Head of caudate nucleus (tissue), 42 donors: ENCODE data around the gene GSE1.

Experiments
- DNase-seq, 42 donors: peaks; one replicate each; pipeline versions ENCODE4 v3.0.0 to v3.0.0-alpha.2; 2020 to 2021; ENCODE audit warnings: mixed read lengths in 7 of 42
- intact Hi-C: fragments of 100-400 bp; cut with DNase I; formaldehyde crosslinking; loops from one replicate; pipeline ENCODE4 v1.15.0; 2022

Gene GSE1

DNA sequence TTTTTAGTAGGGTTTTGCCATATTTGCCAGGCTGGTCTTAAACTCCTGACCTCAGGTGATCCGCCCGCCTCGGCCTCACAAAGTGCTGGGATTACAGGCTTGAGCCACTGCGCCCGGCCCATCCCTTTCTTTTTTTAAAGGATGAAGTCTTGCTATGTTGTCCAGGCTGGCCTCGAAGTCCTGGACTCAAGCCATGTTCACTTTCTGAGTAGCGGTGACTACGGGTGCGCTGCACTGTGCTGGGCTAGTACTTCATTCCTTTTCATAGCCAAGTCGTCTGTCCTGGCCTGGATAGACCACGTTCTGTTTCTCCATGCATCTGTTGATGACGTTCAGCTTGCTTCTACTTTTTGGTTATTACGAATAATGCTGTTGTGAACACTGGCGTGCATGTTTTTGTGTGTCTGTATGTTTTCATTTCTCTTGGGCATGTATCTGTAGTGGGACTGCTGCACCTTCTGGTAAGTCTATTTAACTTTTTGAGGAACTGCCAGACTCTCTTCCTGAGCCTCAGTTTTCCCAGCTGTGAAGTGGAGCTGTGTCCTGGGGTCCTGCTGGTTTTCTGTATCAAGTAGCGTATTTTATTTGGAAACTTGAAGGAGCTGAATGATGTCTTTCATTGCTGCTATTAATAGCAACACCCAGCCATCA is 40.0 kb upstream of the GSE1 start:
- no peak for DNase-seq
- intact Hi-C loops = no loop called here

DNA sequence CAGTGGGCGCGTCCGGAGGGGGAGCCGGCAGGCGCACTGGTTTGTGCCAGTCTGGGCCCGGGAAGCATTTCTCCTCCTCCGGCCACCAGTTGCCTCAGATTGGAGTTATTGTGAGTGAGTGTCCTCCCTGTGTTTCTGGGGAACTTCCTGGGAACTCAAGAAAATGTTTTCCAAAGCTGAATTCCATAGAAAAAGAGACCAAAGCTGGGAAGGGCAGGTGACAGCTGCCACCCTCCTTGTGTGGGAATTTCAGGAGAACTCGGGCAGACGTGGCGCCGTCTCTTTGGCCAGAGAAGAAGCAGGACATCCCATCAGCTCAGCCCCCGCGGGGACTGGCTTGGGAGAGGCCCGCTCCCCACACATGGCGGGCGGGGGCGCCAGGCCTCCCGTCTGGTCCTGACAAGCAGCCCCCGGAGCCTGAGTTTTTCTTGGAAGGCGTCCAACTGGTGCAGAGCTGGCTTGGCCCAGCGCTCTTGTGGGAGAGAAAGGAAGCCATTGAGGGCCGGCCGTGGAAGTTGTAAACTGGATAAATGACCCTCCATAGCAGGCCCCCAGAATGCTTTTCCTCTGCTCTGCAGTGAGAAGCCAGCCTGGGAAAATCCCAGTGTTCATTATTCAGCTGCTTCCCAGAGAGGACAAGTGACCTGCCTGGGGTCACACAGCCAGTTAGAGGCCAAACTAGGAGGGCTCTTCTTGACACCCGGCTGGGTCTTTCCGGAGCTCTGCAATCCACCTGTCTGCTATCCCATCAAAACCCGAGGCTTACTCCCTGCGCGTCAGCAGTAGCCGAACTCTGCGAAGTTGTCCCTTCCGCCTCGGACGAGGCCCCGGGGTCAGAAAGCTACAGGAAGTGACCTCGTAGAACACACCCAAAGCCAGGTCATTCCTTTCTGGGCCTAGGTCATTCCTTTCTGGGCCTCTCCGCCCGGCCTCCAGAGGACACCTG is 39.2 kb upstream of the GSE1 start:
- DNase-seq = peak in 26 of 42 donors; percentile 22 to 68 (median 47)
- intact Hi-C loops = no loop called here

DNA sequence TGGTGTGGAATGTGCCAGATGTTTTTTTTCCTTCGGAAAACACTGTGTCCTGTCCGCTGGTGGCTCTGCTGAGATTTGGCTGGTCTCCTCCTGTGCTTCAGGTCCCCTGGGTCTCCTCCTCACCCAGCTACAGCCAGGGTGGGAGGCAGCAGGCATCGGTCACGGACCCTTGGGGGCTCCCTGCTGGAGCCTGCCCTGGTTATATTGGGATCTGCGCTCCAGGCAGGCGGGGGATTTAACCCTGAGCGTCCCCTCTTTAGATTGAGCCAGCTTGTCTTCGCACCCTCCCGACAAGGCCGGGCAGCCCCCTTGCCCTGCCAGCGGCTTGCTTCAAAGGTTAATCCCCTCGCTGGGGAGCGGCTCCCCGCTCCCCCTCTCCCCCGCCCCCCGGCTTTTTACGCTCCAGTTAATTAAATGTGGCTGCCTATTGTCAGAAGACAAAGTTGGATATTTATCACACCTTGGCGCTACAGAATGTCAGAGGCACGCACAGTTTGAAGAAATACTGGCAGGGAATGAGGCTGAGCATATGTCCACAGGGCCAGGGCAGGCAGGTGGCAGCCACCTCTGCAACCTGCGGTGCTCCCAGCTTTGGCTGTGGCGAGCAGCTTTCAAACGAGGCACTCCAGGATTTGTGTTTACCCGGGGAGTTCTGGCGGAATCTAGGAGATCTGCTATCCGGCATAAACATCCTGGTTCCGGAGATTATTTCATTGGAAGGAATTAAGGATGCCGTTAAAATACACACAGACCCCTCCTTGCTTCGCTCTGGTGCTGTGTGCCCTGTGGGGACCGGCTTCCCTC is 38.2 kb upstream of the GSE1 start:
- DNase-seq = no peak
- intact Hi-C loops = no loop called here

DNA sequence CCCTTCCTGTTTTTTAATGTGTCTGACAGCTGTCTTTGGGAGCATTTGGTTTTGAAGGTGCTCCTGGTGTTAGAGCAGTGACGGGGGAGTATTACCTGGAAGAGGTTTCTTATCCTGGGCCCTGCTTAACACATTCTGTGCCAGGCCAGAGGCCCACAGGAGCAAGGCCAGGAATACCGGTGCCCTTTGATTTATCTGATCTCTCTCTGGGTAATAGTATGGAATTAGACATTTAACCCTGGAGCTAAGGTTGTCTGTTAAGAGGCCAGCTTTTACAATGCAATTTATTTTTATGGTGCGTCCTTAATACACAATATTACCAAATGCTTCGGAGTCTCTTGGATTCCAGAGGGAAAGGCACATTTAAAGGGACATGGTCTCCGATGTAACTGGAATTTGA is 37.2 kb upstream of the GSE1 start:
- DNase-seq = no peak
- intact Hi-C loops = no loop called here

DNA sequence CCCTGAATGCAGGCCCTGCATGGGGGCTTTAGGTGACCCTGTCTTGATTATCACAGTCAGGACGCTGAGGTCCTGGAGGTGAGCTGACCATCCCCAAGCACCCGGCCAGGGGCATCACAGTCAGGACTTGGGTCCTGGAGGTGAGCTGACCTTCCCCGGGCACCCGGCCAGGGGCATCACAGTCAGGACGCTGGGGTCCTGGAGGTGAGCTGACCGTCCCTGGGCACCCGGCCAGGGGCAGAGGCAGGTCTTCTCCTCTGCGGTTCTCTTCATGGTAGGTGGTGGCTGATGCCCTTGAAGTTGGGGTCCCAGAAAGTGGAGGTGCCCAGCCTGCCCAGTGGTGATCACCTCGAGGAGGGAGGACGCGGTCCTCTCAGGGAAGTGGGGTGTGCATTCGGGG is 36.2 kb upstream of the GSE1 start:
- intact Hi-C loops = no loop called here
- DNase-seq = no peak

DNA sequence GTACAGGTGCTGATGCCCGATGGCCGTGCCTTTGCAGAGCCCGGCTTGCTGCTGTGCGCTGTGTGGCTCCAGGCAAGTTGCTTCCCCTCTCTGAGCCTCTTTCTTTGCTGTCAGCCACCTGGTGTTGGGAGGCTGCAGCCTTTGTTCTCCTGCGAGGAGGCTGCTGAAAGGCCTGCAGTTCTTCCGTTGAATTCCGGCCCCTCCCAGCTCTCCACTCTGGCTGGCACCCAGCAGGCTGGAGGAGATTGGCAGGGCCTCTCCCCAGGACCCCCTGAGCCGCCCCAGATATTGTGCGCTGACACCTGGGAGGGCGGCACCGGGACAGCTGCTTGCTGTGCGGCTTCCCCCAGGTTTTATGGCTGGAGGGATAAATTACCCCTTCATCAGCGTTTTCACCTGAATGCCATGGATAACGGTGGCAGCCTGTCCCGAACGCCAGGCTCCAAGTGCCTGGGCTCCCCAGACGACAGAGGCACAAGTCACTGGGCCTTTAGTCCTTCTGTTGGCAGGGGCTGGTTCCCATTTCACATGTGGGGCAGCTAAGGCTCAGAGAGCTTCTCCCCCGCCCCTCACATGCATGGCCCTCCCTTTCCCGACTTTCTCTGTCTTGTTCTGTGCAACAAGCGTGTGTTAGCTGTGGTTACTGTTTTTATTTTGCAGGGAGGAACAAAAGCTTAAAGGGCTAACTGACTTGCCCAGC is 35.1 kb upstream of the GSE1 start:
- intact Hi-C loops = no loop called here
- DNase-seq = no peak

DNA sequence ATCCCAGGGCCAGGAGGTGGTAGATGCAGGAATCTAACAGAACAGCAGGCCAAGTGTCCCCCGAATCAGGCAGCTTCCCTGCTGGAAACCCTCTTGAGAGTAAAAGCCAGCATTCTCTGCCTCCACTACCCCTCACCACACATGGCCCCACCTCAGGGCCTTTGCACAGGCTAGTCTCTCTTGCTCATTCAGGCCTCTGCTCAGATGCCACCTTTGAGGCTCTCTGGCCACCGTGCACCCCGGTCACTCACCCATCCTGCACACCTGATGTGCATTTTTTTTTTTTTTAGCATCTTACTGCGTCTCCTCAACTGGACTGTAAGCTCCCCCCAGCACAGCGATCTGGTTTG is 34.5 kb upstream of the GSE1 start:
- intact Hi-C loops = no loop called here
- no peak for DNase-seq

DNA sequence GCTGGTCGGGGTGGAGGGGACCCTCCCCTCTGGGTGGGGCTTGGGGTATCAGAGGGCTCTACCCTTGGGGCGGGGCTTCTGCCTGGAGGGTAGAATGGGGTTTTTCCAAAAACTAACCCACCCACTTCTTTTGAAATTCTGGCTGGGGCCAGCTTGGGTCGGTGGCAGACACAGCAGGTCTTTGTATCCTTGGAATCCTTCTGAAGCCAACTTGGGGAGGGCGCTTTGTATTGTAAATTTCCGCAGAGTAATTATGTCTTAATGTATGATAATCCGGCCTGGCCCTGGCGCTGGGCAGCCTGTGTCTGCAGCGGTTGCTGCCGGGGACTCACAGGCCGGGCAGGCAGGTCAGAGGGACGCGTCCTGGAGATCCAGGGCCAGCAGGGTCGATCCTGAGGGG is 33.9 kb upstream of the GSE1 start:
- no peak for DNase-seq
- intact Hi-C loops = no loop called here

DNA sequence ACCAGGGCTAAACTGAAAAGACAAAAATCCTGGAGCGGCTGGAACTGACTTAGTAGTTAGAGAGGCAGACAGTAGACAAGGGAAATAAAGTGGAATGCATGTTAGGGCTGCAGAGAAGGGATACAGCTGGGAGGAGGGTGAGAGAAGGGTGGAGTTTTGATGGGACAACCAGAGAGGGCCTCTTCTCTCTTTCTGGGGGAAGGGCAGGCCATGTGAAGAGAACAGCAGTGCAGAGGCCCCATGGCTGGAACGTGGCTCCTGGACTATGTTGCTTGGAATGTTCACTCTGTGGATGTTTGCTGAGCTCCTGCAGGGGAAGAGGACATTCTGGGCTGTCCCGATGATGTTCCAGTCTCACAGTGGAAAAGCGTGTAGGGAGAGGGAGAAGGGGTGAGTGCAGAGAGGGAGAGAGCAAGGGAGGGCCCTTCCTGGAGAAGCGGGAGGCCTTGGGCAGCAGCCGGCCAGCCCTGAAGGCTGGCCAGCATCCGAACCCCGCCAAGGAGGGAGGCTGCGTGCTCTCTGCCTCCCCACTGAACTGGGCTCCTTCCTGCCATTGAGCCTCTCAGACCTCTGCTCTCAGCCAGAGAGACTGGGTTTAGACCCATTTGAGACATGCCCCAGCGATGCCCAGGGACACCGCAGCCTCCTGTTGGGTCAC is 33.1 kb upstream of the GSE1 start:
- intact Hi-C loops = no loop called here
- DNase-seq = no peak

DNA sequence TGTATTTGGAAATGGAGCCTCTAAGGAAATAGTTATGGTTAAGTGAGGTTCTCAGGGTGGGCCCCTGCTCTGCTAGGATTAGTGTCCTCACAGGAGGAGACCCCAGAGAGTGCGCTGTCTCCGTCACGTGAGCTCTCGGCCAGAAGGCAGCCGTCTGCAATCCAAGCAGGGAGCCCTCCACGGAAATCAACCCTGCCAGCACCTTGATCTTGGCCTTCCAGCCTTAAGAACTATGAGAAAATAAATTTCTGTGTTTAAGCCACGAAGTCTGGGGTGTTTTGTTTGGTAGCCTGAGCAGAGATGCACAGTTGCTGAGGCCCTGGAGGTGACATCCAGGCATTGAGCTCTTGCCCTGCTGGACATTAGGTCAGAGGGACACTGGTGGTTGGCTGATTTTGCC is 32.4 kb upstream of the GSE1 start:
- intact Hi-C loops = no loop called here
- no peak for DNase-seq

DNA sequence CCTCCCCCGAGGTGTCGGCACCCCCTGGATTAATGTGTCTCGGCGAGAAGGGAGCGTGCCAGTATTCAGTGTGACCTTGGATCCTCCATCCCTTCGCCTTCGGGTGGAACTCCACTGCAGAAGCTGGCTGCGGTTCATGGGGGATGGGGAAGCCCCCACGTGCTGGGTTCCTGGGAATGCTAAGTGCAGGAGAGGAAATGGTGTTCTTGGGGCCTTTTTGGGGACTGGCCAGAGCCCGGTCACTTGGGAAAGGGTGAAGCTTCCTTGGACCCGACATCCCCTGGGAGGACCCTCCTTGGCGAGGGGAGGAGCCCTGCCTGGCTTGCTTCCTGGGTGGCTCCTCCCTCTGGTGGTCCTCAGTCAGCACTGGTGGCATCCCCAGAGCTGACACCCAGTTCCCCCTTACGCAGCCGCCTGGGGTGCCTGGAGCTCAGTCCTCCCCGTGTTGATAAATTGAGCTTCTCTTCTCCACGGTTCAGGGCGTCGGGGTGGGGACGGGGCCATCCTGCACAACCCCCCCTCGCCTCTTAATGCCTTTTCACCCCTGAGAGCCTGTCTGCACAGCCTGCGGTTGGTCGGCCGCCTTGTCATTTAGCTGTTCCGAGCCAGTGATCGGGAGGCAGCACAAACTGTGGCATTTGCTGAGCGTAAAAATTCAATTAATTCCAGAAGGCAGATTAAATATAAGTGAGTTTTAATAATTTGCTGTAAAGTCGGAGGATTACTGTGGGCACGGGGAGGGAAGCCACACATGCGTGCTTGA is 30.7 kb upstream of the GSE1 start:
- intact Hi-C loops = no loop called here
- no peak for DNase-seq

DNA sequence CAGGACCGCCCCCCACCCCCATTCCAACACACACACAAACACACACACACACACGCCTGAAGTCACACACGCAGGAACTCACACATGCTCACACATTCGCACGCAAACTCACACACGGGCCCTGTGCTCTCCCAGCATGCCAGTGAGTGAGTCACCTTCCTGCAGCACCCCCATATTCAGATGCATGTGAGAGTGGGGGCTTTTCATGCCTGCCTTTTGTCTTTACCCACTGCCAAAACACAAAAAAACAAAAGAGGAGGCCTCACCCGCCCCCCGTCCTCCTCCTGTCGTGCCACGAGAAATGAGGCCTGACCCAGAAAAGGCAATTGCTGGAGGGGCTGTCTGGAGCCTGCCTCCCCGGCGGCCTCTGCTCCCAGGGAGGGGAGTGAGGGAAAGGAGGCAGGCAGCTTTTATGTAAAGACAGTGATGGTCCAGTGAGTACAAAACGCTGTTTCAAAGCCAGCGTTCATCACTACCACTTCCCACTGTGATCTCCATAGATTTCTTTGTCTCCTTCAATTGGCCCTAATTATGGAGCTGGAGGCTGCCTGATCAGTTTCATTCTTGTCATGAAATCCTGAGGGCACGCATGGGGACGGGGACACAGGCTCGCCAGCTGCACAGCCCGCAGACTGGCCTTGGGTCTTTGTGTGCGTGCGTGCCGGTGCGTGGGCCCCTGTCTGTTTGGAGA is 29.5 kb upstream of the GSE1 start:
- intact Hi-C loops = no loop called here
- DNase-seq = peak in 20 of 42 donors; percentile 16 to 71 (median 41)

DNA sequence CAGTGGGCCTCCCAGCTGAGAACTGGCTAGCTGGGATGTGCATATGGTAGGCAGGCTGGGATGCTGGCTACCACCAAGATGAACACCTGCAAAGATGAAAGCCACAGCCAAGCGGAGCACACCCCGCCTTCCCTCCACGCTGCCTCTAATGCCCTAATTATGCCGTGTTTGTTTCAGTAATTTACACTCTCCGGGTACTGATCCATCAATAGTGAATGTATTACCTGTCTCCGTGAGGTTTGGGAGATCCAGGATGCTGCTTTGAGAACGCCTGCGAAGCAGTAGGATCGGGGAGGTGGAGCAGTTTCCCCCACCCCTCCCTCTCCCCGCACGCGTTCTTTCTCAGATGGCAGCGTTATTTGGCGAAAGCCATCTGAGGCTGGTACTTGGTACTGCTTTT is 28.9 kb upstream of the GSE1 start:
- intact Hi-C loops = no loop called here
- DNase-seq = peak in 9 of 42 donors; percentile 18 to 59 (median 35)

DNA sequence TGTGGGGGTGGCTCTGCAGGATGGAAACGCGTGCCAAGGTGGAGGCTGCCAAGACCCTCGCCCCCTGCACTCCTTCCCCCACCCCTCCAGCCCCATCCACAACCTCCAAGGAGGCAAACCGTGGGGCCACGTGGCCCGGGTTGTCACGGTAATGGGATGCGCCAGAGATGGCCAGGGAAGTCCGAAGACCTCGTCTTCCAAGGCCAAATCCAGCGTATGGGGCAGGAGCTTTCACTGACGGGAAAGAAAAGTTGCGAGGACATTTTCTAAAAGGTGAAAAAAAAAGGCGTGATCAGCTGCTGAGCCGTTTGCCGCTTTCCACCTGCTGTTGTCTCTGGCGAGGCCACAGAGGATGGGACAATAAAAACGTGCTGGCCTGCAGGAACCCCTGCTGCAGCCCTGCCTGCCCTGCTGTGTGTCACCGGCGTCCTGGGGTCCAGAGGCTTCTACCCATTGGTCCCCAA is 28.3 kb upstream of the GSE1 start:
- no peak for DNase-seq

DNA sequence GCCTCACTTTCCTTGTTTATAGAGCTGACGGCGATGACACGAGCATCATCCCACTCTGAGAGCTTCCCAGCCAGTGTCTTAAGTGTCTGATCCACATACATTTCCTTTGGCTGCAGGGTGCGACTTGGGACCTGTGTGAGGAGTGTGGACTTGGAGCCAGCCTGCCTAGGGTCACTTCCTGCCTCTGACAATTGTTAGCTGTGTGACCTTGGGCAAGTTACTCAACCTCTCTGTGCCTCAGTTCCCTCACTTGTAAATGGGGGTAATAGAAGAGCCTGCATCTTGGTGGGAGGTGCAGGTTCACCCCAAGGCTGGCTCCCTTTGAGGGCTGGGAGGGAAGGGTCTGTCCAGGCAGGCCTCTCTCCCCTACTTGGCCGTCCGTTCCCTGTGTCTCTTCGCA is 27.4 kb upstream of the GSE1 start:
- no peak for DNase-seq
- intact Hi-C loops = no loop called here

More for the DNA sequence above, 28.3 kb upstream of the GSE1 start:
- intact Hi-C loops = no loop called here

DNA sequence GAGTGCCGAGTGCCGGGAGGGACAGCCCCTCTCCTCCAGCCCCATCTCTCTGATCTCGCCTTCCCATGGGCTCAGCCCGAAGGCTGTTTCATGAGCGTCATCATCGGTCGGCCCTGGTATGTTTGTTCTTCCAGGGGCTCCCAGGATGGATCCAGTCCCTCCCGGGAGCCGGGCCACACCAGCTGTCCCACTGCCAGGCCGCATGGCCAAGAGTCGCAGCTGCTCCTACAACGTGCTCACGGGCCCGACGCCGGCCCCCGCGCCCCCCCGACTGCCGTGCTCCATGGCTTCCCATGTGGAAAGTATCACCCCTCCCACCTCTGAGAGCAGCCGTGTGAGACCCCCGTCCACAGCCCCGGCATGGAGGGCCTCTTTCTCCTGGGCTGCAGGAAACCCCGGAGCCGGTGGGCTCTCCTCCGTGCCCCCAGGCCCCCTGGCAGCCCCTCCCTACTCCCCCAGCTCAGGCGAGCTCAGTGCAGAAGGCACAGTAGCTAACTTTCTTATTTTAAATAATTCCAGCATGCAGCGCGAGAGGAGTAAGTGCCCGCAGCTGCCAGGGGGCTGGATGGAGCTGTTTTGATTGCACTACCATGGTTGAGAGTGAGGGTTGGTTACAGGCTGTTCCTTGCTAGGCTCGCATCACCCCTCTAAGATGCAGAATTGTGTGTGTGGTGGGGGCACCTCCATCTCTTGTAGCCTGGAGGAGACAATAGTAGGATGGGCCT is 26.6 kb upstream of the GSE1 start:
- peak in 36 of 42 donors; percentile 27 to 67 (median 51) for DNase-seq
- intact Hi-C loops = no loop called here
